WTC11 (cell line): ENCODE measurements around the gene LYAR. TPM values are rescaled to one million over a fixed set of nuclear protein-coding genes. Genes with fewer than 3 reads are reported as not detected.

Experiments used
- CREB1 ChIP-seq: sonication (generic); formaldehyde crosslinking; IDR thresholded peaks from 2 replicates; pipeline ENCODE4 v1.8.0; 2023; ENCODE audit warnings: mild to moderate bottlenecking, missing genetic modification reagents
- ESRRA ChIP-seq: sonication (generic); formaldehyde crosslinking; IDR thresholded peaks from 2 replicates; pipeline ENCODE4 v1.8.1; 2022; ENCODE audit warnings: mild to moderate bottlenecking, missing genetic modification reagents, borderline replicate concordance
- ETV6 ChIP-seq: sonication (generic); formaldehyde crosslinking; IDR thresholded peaks from 2 replicates; pipeline ENCODE4 v1.8.1; 2022; ENCODE audit warnings: mild to moderate bottlenecking, missing genetic modification reagents
- FOXP1 ChIP-seq: sonication (generic); formaldehyde crosslinking; IDR thresholded peaks from 2 replicates; pipeline ENCODE4 v1.8.0; 2022; ENCODE audit warnings: missing genetic modification reagents, mild to moderate bottlenecking, moderate library complexity, borderline replicate concordance
- GTF2I ChIP-seq: fragments of 250-450 bp; sonication (Bioruptor Pico); conservative IDR thresholded peaks from 2 replicates; pipeline ENCODE4 v1.4.0; 2021; ENCODE audit warnings: mild to moderate bottlenecking
- IRF2 ChIP-seq: sonication (generic); formaldehyde crosslinking; IDR thresholded peaks from 2 replicates; pipeline ENCODE4 v1.8.0; 2022; ENCODE audit warnings: low read depth, missing genetic modification reagents, borderline replicate concordance
- JUN ChIP-seq: sonication (generic); formaldehyde crosslinking; IDR thresholded peaks from 2 replicates; pipeline ENCODE4 v1.8.0; 2023; ENCODE audit warnings: mild to moderate bottlenecking, missing genetic modification reagents
- KAT7 ChIP-seq: sonication (generic); formaldehyde crosslinking; IDR thresholded peaks from 2 replicates; pipeline ENCODE4 v1.8.1; 2023; ENCODE audit warnings: missing genetic modification reagents, mild to moderate bottlenecking, borderline replicate concordance
- MXD4 ChIP-seq: fragments of 250-450 bp; sonication (Bioruptor Pico); IDR thresholded peaks from 2 replicates; pipeline ENCODE4 v1.8.0; 2021; ENCODE audit warnings: mild to moderate bottlenecking, moderate library complexity, borderline replicate concordance
- OVOL2 ChIP-seq: fragments of 250-450 bp; sonication (Bioruptor Pico); IDR thresholded peaks from 2 replicates; pipeline ENCODE4 v1.9.0; 2021; ENCODE audit warnings: mild to moderate bottlenecking, borderline replicate concordance
- PRDM15 ChIP-seq: sonication (generic); formaldehyde crosslinking; IDR thresholded peaks from 2 replicates; pipeline ENCODE4 v1.8.0; 2022; ENCODE audit warnings: missing genetic modification reagents
- STAT6 ChIP-seq: sonication (generic); formaldehyde crosslinking; conservative IDR thresholded peaks from 2 replicates; pipeline ENCODE4 v1.8.1; 2023; ENCODE audit warnings: mild to moderate bottlenecking, low read depth, missing genetic modification reagents, moderate library complexity
- ZBTB21 ChIP-seq: sonication (generic); formaldehyde crosslinking; IDR thresholded peaks from 2 replicates; pipeline ENCODE4 v1.8.1; 2023; ENCODE audit warnings: mild to moderate bottlenecking, missing genetic modification reagents, borderline replicate concordance
- ZNF219 ChIP-seq: sonication (generic); formaldehyde crosslinking; IDR thresholded peaks from 2 replicates; pipeline ENCODE4 v1.8.0; 2023; ENCODE audit warnings: missing genetic modification reagents, mild to moderate bottlenecking, borderline replicate concordance
- ZNF232 ChIP-seq: sonication (generic); formaldehyde crosslinking; IDR thresholded peaks from 2 replicates; pipeline ENCODE4 v1.8.0; 2022; ENCODE audit warnings: mild to moderate bottlenecking, missing genetic modification reagents
- ZNF317 ChIP-seq: sonication (generic); formaldehyde crosslinking; IDR thresholded peaks from 2 replicates; pipeline ENCODE4 v1.8.1; 2023; ENCODE audit warnings: low read depth, mild to moderate bottlenecking, moderate library complexity, missing genetic modification reagents, borderline replicate concordance
- ZNF532 ChIP-seq: fragments of 250-450 bp; sonication (Bioruptor Pico); IDR thresholded peaks from 2 replicates; pipeline ENCODE4 v1.9.0; 2021; ENCODE audit warnings: mild to moderate bottlenecking, borderline replicate concordance
- total RNA-seq: library from RNA; stranded (reverse); gene quantifications from 3 replicates; pipeline ENCODE4 v1.2.3, GENCODE V29; 2021
- TF ChIP-seq, protein P1 (sequence below): sonication (generic); formaldehyde crosslinking; IDR thresholded peaks from 2 replicates; pipeline ENCODE4 v1.8.1; 2023; ENCODE audit warnings: mild to moderate bottlenecking, missing genetic modification reagents
- TF ChIP-seq, protein P2 (sequence below): sonication (generic); formaldehyde crosslinking; IDR thresholded peaks from 2 replicates; pipeline ENCODE4 v1.8.0; 2022; ENCODE audit warnings: mild to moderate bottlenecking, missing genetic modification reagents
- TF ChIP-seq, protein P3 (sequence below): fragments of 250-450 bp; sonication (Bioruptor Pico); IDR thresholded peaks from 2 replicates; pipeline ENCODE4 v1.9.0; 2021; ENCODE audit warnings: mild to moderate bottlenecking

LYAR gene
- total RNA-seq, 1 experiment from 2014 or later = 36.8 TPM

- TF ChIP-seq STAT6 (CRISPR knock-in tag) = no peak
- TF ChIP-seq CREB1 = no peak; the same call in 1 of the 2 replicates
- no peak for TF ChIP-seq PRDM15 (CRISPR knock-in tag)
- no peak for TF ChIP-seq ZNF532 (CRISPR knock-in tag)
- TF ChIP-seq ETV6 (CRISPR knock-in tag) = peak; percentile 96; the same call in 1 of the 2 replicates
- TF ChIP-seq OVOL2 (CRISPR knock-in tag) = no peak
- no peak for TF ChIP-seq GTF2I (CRISPR knock-in tag)
- TF ChIP-seq JUN (CRISPR knock-in tag) = no peak
- peak; percentile 87; the same call in 1 of the 2 replicates for TF ChIP-seq KAT7 (CRISPR knock-in tag)
- TF ChIP-seq, protein P1, sequence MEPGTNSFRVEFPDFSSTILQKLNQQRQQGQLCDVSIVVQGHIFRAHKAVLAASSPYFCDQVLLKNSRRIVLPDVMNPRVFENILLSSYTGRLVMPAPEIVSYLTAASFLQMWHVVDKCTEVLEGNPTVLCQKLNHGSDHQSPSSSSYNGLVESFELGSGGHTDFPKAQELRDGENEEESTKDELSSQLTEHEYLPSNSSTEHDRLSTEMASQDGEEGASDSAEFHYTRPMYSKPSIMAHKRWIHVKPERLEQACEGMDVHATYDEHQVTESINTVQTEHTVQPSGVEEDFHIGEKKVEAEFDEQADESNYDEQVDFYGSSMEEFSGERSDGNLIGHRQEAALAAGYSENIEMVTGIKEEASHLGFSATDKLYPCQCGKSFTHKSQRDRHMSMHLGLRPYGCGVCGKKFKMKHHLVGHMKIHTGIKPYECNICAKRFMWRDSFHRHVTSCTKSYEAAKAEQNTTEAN (CRISPR knock-in tag) = no peak
- TF ChIP-seq ZNF232 (CRISPR knock-in tag) = peak; percentile 83; the same call in 1 of the 2 replicates
- peak; percentile 69; the same call in 1 of the 2 replicates for TF ChIP-seq ZBTB21 (CRISPR knock-in tag)
- no peak for TF ChIP-seq ESRRA
- no peak for TF ChIP-seq IRF2 (CRISPR knock-in tag)
- no peak for TF ChIP-seq ZNF219 (CRISPR knock-in tag)
- TF ChIP-seq, protein P2, sequence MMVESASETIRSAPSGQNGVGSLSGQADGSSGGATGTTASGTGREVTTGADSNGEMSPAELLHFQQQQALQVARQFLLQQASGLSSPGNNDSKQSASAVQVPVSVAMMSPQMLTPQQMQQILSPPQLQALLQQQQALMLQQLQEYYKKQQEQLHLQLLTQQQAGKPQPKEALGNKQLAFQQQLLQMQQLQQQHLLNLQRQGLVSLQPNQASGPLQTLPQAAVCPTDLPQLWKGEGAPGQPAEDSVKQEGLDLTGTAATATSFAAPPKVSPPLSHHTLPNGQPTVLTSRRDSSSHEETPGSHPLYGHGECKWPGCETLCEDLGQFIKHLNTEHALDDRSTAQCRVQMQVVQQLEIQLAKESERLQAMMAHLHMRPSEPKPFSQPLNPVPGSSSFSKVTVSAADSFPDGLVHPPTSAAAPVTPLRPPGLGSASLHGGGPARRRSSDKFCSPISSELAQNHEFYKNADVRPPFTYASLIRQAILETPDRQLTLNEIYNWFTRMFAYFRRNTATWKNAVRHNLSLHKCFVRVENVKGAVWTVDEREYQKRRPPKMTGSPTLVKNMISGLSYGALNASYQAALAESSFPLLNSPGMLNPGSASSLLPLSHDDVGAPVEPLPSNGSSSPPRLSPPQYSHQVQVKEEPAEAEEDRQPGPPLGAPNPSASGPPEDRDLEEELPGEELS (CRISPR knock-in tag) = peak; percentile 87; the same call in 1 of the 2 replicates
- TF ChIP-seq ZNF317 (CRISPR knock-in tag) = no peak
- TF ChIP-seq FOXP1 (CRISPR knock-in tag) = peak; percentile 63
- TF ChIP-seq MXD4 (CRISPR knock-in tag) = no peak
- TF ChIP-seq, protein P3, sequence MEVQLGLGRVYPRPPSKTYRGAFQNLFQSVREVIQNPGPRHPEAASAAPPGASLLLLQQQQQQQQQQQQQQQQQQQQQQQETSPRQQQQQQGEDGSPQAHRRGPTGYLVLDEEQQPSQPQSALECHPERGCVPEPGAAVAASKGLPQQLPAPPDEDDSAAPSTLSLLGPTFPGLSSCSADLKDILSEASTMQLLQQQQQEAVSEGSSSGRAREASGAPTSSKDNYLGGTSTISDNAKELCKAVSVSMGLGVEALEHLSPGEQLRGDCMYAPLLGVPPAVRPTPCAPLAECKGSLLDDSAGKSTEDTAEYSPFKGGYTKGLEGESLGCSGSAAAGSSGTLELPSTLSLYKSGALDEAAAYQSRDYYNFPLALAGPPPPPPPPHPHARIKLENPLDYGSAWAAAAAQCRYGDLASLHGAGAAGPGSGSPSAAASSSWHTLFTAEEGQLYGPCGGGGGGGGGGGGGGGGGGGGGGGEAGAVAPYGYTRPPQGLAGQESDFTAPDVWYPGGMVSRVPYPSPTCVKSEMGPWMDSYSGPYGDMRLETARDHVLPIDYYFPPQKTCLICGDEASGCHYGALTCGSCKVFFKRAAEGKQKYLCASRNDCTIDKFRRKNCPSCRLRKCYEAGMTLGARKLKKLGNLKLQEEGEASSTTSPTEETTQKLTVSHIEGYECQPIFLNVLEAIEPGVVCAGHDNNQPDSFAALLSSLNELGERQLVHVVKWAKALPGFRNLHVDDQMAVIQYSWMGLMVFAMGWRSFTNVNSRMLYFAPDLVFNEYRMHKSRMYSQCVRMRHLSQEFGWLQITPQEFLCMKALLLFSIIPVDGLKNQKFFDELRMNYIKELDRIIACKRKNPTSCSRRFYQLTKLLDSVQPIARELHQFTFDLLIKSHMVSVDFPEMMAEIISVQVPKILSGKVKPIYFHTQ (CRISPR knock-in tag) = no peak
These were observed at the start of gene LYAR, which contains the start of gene ZBTB49 (continued) for GRCh38 chr4:4289941-4290850.
